ENCODE measurements around the gene AP3B1. TPM values are rescaled to one million over a fixed set of nuclear protein-coding genes. Genes with fewer than 3 reads are reported as not detected.
"Not testable (repeated sequence)": the region's sequence is repeated elsewhere in the genome, so short reads cannot be mapped to it uniquely, and the experiment has no call there.

The AP3B1 gene
- total RNA-seq, 1 experiment from 2014 or later = 50.3 TPM

- H3K9me3 Mint-ChIP-seq = peaks cover 13% of the 10 kb centered on the region
These were observed 104.1 kb downstream of the AP3B1 start for GRCh38 chr5:78190402-78190801.

GRCh38 chr5:78188681-78189080 is 105.8 kb downstream of the AP3B1 start:
- H3K27ac Mint-ChIP-seq; ATAC-seq; POLR2A ChIA-PET; DNase-seq (ENCODE audit: low spot score); H3K27me3 Mint-ChIP-seq (ENCODE audit: low read depth); CTCF ChIA-PET; H3K4me1 Mint-ChIP-seq; H3K4me3 Mint-ChIP-seq: not testable (repeated sequence)
- H3K36me3 Mint-ChIP-seq = peaks cover 15% of the 10 kb centered on the region
- H3K9me3 Mint-ChIP-seq = peaks cover 13% of the 10 kb centered on the region

More at GRCh38 chr5:78190402-78190801, 104.1 kb downstream of the AP3B1 start:
- ATAC-seq (no peak), DNase-seq (ENCODE audit: low spot score) (no peak)
- no peak overlapping the region for H3K27ac Mint-ChIP-seq
- H3K27me3 Mint-ChIP-seq (ENCODE audit: low read depth) = no peaks in the 10 kb centered on the region
- no peak for TF ChIP-seq JAZF1 (CRISPR knock-in tag; IDR thresholded peaks at IDR 0.05)
- no peak for TF ChIP-seq HMGXB4 (CRISPR knock-in tag; IDR thresholded peaks at IDR 0.05)
- no peak for TF ChIP-seq ERG (CRISPR knock-in tag; IDR thresholded peaks at IDR 0.05)
- TF ChIP-seq USF2 (CRISPR knock-in tag; IDR thresholded peaks at IDR 0.05) = no peak
- H3K36me3 Mint-ChIP-seq = peaks cover 15% of the 10 kb centered on the region
- no peaks in the 10 kb centered on the region for H3K4me1 Mint-ChIP-seq
- H3K4me3 Mint-ChIP-seq = no peak overlapping the region
- ChIA-PET CTCF (no interaction called here), POLR2A (no interaction called here)

- CTCF ChIA-PET = no interaction called here
- no peaks in the 10 kb centered on the region; the same call in 1 of the 2 replicates for H3K4me1 Mint-ChIP-seq
- POLR2A ChIA-PET = no interaction called here
- no peak overlapping the region for H3K27ac Mint-ChIP-seq
- H3K4me3 Mint-ChIP-seq = no peak overlapping the region
- DNase-seq (ENCODE audit: low spot score) (no peak), ATAC-seq (no peak)
- no peaks in the 10 kb centered on the region for H3K27me3 Mint-ChIP-seq (ENCODE audit: low read depth)
- peaks cover 13% of the 10 kb centered on the region for H3K9me3 Mint-ChIP-seq
- H3K36me3 Mint-ChIP-seq = peaks cover 15% of the 10 kb centered on the region
- no peak for TF ChIP-seq RORB (CRISPR knock-in tag; IDR thresholded peaks at IDR 0.05)
- TF ChIP-seq MXD4 (CRISPR knock-in tag; IDR thresholded peaks at IDR 0.05; ENCODE audit: borderline replicate concordance) = no peak
- no peak for TF ChIP-seq AFF4 (CRISPR knock-in tag; IDR thresholded peaks at IDR 0.05; ENCODE audit: borderline replicate concordance)
- no peak for TF ChIP-seq E2F4 (CRISPR knock-in tag; IDR thresholded peaks at IDR 0.05; ENCODE audit: borderline replicate concordance, low read depth)
- no peak for TF ChIP-seq ZNF671 (CRISPR knock-in tag; IDR thresholded peaks at IDR 0.05)
- no peak for TF ChIP-seq NFYB (CRISPR knock-in tag; conservative IDR thresholded peaks at IDR 0.05; ENCODE audit: low read depth)
- no peak for TF ChIP-seq CDX4 (CRISPR knock-in tag; IDR thresholded peaks at IDR 0.05; ENCODE audit: borderline replicate concordance)
- TF ChIP-seq ZNF416 (CRISPR knock-in tag; IDR thresholded peaks at IDR 0.05) = no peak
- TF ChIP-seq ZNF396 (CRISPR knock-in tag; IDR thresholded peaks at IDR 0.05; ENCODE audit: borderline replicate concordance) = no peak
- no peak for TF ChIP-seq ZNF532 (CRISPR knock-in tag; IDR thresholded peaks at IDR 0.05; ENCODE audit: borderline replicate concordance)
- TF ChIP-seq ATF2 (CRISPR knock-in tag; IDR thresholded peaks at IDR 0.05; ENCODE audit: borderline replicate concordance, low read depth) = no peak
- no peak for TF ChIP-seq ZNF232 (CRISPR knock-in tag; IDR thresholded peaks at IDR 0.05)
These were observed 107.3 kb downstream of the AP3B1 start for GRCh38 chr5:78187172-78187571.
